Fibroblast of the aortic adventitia (primary cell): ENCODE measurements around the gene CORO7. TPM values are rescaled to one million over a fixed set of nuclear protein-coding genes. Genes with fewer than 3 reads are reported as not detected.

ENCODE experiments used
- DNase-seq: peaks from one replicate; pipeline ENCODE4 v3.0.0-alpha.2; 2010; ENCODE audit warnings: low read depth
- H3K4me3 ChIP-seq: 2 replicates; pipeline ENCODE4 v1.5.1; 2011; ENCODE audit warnings: low read depth, mild to moderate bottlenecking, control low read depth, low read length, moderate library complexity
- total RNA-seq: library from RNA; depleted of rRNA; stranded (reverse); fragments of >200 nt; gene quantifications from 2 replicates; pipeline ENCODE4 v1.2.3, GENCODE V29; 2012; ENCODE audit warnings: low replicate concordance
- TF ChIP-seq, protein P1 (sequence below): IDR thresholded peaks from 2 replicates; pipeline ENCODE4 v1.5.1; 2011; ENCODE audit warnings: mild to moderate bottlenecking, low read length, control low read depth, inconsistent platforms; ENCODE audit not compliant: insufficient read depth

CORO7 gene
- total RNA-seq, 1 donor, result 16.7 TPM

DNA sequence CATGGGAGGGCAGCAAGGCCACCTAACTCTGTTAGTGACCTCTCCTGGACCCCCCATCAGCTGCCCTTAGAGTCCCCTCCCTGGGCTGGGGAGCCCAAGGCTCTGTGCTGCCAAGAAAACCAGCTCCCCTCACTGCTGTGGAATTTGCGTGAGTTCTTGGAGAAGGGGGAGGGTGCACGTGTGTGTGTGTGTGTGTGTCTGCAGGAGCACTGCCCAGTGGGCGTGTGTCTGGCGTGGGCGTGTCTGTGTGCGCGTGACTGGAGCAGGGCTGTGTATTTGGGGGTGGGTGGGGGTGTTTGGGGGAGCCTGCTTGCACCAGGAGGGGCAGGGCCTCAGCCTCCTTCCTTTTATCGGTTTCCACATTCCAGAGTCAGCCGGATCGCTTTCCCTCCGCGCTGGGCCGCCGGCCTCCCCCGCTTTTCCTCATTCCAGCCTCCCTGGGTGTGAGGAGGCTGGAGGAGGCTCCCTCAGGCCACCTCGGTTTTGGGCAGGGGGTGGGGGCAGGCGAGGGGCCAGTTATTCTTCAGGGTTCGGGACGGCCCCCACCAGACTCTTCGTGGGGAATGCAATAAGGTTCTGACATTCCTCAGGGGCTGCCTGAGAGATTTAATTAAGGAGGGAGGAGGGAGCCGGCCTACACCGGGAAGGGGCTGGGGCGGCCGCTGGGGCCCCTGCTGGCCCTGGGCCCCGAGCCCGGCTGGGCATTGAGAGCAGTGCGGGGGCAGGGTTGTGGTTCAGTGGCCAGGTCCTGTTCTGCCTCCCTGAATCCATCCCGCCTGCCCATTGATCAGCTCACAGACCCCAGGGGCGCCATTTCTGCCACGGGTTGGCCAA is 42.3 kb downstream of the CORO7 start:
- peak overlapping the region; percentile 97 for H3K4me3 ChIP-seq
- peak; percentile 99 for DNase-seq
- TF ChIP-seq, protein P1, sequence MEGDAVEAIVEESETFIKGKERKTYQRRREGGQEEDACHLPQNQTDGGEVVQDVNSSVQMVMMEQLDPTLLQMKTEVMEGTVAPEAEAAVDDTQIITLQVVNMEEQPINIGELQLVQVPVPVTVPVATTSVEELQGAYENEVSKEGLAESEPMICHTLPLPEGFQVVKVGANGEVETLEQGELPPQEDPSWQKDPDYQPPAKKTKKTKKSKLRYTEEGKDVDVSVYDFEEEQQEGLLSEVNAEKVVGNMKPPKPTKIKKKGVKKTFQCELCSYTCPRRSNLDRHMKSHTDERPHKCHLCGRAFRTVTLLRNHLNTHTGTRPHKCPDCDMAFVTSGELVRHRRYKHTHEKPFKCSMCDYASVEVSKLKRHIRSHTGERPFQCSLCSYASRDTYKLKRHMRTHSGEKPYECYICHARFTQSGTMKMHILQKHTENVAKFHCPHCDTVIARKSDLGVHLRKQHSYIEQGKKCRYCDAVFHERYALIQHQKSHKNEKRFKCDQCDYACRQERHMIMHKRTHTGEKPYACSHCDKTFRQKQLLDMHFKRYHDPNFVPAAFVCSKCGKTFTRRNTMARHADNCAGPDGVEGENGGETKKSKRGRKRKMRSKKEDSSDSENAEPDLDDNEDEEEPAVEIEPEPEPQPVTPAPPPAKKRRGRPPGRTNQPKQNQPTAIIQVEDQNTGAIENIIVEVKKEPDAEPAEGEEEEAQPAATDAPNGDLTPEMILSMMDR, result no peak

DNA sequence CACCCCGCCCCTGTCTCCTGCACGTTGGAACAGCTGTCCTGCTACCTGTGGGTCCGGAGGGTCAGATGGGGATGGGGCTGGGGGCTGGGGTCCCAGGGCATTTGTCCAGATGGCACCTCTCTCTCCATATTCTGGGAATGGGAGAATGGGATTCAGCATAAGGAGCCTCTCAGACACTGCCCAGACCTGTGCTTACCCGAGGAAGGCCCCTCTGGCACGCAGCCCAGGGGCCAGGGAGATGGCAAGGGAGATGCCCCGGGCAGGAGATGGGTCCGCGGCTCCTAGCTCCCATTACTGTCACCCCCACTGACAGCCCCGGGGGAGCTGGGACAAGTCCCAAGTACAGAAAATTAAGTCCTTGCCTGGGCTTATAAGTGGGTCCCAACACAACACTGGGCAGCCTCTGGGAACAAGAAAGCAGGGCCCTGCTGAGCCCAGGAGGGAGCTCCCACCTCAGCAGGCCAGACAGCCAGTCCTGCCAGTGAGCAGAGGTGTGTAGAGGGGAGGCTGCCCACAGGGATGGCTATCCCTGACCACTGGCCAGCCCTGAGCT is 43.0 kb downstream of the CORO7 start:
- TF ChIP-seq, protein P1, result no peak
- H3K4me3 ChIP-seq, result peak overlapping the region; percentile 97
- DNase-seq, result no peak

GRCh38 chr16:4372578-4373355 is 43.6 kb downstream of the CORO7 start:
- TF ChIP-seq, protein P1, result no peak
- DNase-seq, result no peak
- H3K4me3 ChIP-seq, result peak overlapping the region; percentile 97

GRCh38 chr16:4372001-4372577 is 44.3 kb downstream of the CORO7 start:
- peak overlapping the region; percentile 97 for H3K4me3 ChIP-seq
- DNase-seq, result no peak
- TF ChIP-seq, protein P1, result no peak

DNA sequence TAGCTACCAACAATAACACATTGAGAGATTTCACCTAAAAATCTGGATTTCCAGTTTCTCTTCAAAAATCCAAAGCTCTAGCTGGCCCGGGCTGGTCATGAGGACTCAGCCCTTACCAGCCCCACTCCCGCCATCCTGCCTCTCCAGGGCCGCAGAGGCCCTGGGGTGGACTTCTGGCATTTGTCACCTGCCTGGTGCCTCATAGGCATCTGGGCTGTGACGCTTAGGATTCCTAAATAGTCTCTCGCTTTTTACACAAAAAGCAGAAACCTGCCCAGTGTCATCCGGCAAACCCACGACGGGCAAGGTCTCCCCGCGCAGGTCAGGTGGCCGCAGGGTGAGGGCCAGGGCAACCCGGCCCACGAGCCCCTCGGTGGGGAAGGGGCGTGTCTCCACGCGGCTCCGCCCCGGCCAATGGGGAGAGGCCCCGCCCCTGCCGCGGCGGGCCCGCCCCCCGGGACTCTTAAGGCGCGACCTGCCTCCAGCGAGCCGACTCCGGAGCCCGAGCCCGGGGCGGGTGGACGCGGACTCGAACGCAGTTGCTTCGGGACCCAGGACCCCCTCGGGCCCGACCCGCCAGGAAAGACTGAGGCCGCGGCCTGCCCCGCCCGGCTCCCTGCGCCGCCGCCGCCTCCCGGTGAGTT is 44.9 kb downstream of the CORO7 start, which contains the start of gene VASN:
VASN (plus strand) TSS at position 492 of the 644 bp plus-strand sequence. CDS start 9,030 bp downstream, outside the sequence.
- H3K4me3 ChIP-seq, result peak within 1 kb of the TSS; percentile 97
- TF ChIP-seq, protein P1, result no peak
- peak; percentile 80 for DNase-seq
